Natural killer cell (primary cell): ENCODE measurements around the gene CDH20. TPM values are rescaled to one million over a fixed set of nuclear protein-coding genes. Genes with fewer than 3 reads are reported as not detected.

ENCODE experiments used
- ATAC-seq, 3 donors: fragments of 150-1000 bp in 2 of 3; fragments of 200-7000 bp in 1 of 3; cut with Tn5 transposase; 1 replicate in 1 of 3; 2 replicates in 2 of 3; pipeline ENCODE4 v1.10.0; 2021; ENCODE audit warnings: mild to moderate bottlenecking in 2 of 3, moderate library complexity in 2 of 3
- DNase-seq, 2 donors: peaks; one replicate each; pipeline versions ENCODE4 v3.0.0 to v3.0.0-alpha.2; 2013 to 2021; ENCODE audit warnings: mixed read lengths in 1 of 2
- H3K27ac ChIP-seq: one replicate; pipeline ENCODE4 v1.5.1; 2013; ENCODE audit warnings: mild to moderate bottlenecking, low read length
- H3K27me3 ChIP-seq: one replicate; pipeline ENCODE4 v1.6.1; 2013; ENCODE audit warnings: low read length; ENCODE audit not compliant: control insufficient read depth, insufficient read depth
- H3K36me3 ChIP-seq: one replicate; pipeline ENCODE4 v1.6.1; 2013; ENCODE audit warnings: low read length; ENCODE audit not compliant: control insufficient read depth, insufficient read depth
- H3K4me1 ChIP-seq: one replicate; pipeline ENCODE4 v1.6.1; 2013; ENCODE audit warnings: low read length; ENCODE audit not compliant: control insufficient read depth, insufficient read depth
- H3K4me3 ChIP-seq: one replicate; pipeline ENCODE4 v1.5.1; 2013; ENCODE audit warnings: low read length
- H3K9me3 ChIP-seq: one replicate; pipeline ENCODE4 v1.6.1; 2013; ENCODE audit warnings: low read length; ENCODE audit not compliant: control insufficient read depth, insufficient read depth
- H3K27ac Mint-ChIP-seq, 2 donors: one replicate each; pipeline ENCODE4 v1.8.0; 2022; ENCODE audit warnings: mild to moderate bottlenecking in 2 of 2, mixed read lengths in 2 of 2, moderate library complexity in 1 of 2
- H3K27me3 Mint-ChIP-seq, 2 donors: one replicate each; pipeline ENCODE4 v1.8.0; 2022; ENCODE audit warnings: low read depth in 2 of 2, mixed read lengths in 2 of 2
- H3K36me3 Mint-ChIP-seq: one replicate; pipeline ENCODE4 v1.8.0; 2022; ENCODE audit warnings: mixed read lengths
- H3K4me1 Mint-ChIP-seq, 2 donors: one replicate each; pipeline ENCODE4 v1.8.0; 2022; ENCODE audit warnings: mixed read lengths in 2 of 2
- H3K4me3 Mint-ChIP-seq: one replicate; pipeline ENCODE4 v1.8.0; 2022; ENCODE audit warnings: mild to moderate bottlenecking, moderate library complexity, mixed read lengths
- H3K9me3 Mint-ChIP-seq, 2 donors: one replicate each; pipeline ENCODE4 v1.8.0; 2022; ENCODE audit warnings: mixed read lengths in 2 of 2
- CTCF ChIP-seq: fragments of 200-600 bp; IDR thresholded peaks from one replicate; pipeline ENCODE4 v1.8.0; 2022; ENCODE audit warnings: antibody characterized with exemption
- WGBS: methylation state at CpG from one replicate; pipeline ENCODE4 v1.1.7; 2013; ENCODE audit warnings: missing lambda C conversion rate; ENCODE audit not compliant: insufficient coverage; 5-methylcytosine and 5-hydroxymethylcytosine counted together
- intact Hi-C: fragments of 100-400 bp; cut with micrococcal nuclease; formaldehyde crosslinking; loops from one replicate; pipeline ENCODE4 v1.14.2; 2022
- total RNA-seq, 4 donors: library from RNA; stranded (reverse); fragments of 120-200 nt in 1 of 4; gene quantifications; one replicate each; pipeline versions ENCODE4 v1.2.3 to v1.2.4, GENCODE V29; 2013 to 2022

Gene CDH20
- total RNA-seq, 3 donors from 2014 or later (not counting 1 experiment from before 2014, with no cell fraction given): 0.09 to 0.10 TPM; not detected in 1

GRCh38 chr18:61334951-61335683, 1.9 kb downstream of the CDH20 start:
- peaks cover 12 to 19% of the 10 kb centered on the region in 2 donors for H3K27me3 Mint-ChIP-seq

GRCh38 chr18:61335684-61336555, 2.7 kb downstream of the CDH20 start:
- DNase-seq (no peak), ATAC-seq (no peak)
- no peak overlapping the region for H3K27ac ChIP-seq
- H3K36me3 ChIP-seq: no peaks in the 10 kb centered on the region
- H3K9me3 ChIP-seq: no peaks in the 10 kb centered on the region
- Mint-ChIP-seq H3K27ac (no peak overlapping the region), H3K27me3 (peaks cover 12 to 19% of the 10 kb centered on the region in 2 donors), H3K9me3 (peaks cover 2 to 3% of the 10 kb centered on the region in 2 donors), H3K4me1 (no peaks in the 10 kb centered on the region), H3K36me3 (no peaks in the 10 kb centered on the region), H3K4me3 (no peak overlapping the region)
- intact Hi-C loops: no loop called here
- 28% methylated on average over 10 of the region's 10 CpGs for WGBS
- no peaks in the 10 kb centered on the region for H3K4me1 ChIP-seq
- no peak overlapping the region for H3K4me3 ChIP-seq
- peaks cover 11% of the 10 kb centered on the region for H3K27me3 ChIP-seq
- TF ChIP-seq CTCF: no peak

More at GRCh38 chr18:61334951-61335683, 1.9 kb downstream of the CDH20 start:
- peaks cover 11% of the 10 kb centered on the region for H3K27me3 ChIP-seq
- no peak for DNase-seq
- no peak for ATAC-seq
- no peaks in the 10 kb centered on the region for H3K36me3 Mint-ChIP-seq
- H3K9me3 ChIP-seq: no peaks in the 10 kb centered on the region
- H3K27ac ChIP-seq: no peak overlapping the region
- intact Hi-C loops: no loop called here
- H3K27ac Mint-ChIP-seq: no peak overlapping the region
- no peaks in the 10 kb centered on the region for H3K4me1 ChIP-seq
- H3K9me3 Mint-ChIP-seq: peaks cover 2 to 3% of the 10 kb centered on the region in 2 donors
- no peaks in the 10 kb centered on the region for H3K4me1 Mint-ChIP-seq
- TF ChIP-seq CTCF: no peak
- no peak overlapping the region for H3K4me3 ChIP-seq
- no peaks in the 10 kb centered on the region for H3K36me3 ChIP-seq
- no peak overlapping the region for H3K4me3 Mint-ChIP-seq
- 60% methylated on average over 10 of the region's 10 CpGs for WGBS

GRCh38 chr18:61336766-61337165, 3.5 kb downstream of the CDH20 start:
- H3K27me3 ChIP-seq: peaks cover 11% of the 10 kb centered on the region
- H3K4me1 Mint-ChIP-seq: no peaks in the 10 kb centered on the region
- intact Hi-C loops: no loop called here
- TF ChIP-seq CTCF: no peak
- peaks cover 2 to 3% of the 10 kb centered on the region in 2 donors for H3K9me3 Mint-ChIP-seq
- H3K27ac ChIP-seq: no peak overlapping the region
- H3K4me3 ChIP-seq: no peak overlapping the region
- H3K4me1 ChIP-seq: no peaks in the 10 kb centered on the region
- H3K36me3 Mint-ChIP-seq: no peaks in the 10 kb centered on the region
- DNase-seq (no peak), ATAC-seq (no peak)
- WGBS: 86% methylated on average over 5 of the region's 6 CpGs
- H3K36me3 ChIP-seq: no peaks in the 10 kb centered on the region
- H3K4me3 Mint-ChIP-seq: no peak overlapping the region
- H3K27me3 Mint-ChIP-seq: peaks cover 12 to 19% of the 10 kb centered on the region in 2 donors
- no peaks in the 10 kb centered on the region for H3K9me3 ChIP-seq
- H3K27ac Mint-ChIP-seq: no peak overlapping the region
